Measurements from ENCODE around the gene EVX1. TPM values are rescaled to one million over a fixed set of nuclear protein-coding genes. Genes with fewer than 3 reads are reported as not detected.

EVX1 gene
- total RNA-seq, 2 donors from 2014 or later: not detected

- DNase-seq: no peak
- Histone ChIP-seq H3K27me3 (peaks cover 0 to 33% of the 10 kb centered on the region in 2 donors), H3K4me1 (peaks cover 12% of the 10 kb centered on the region), H3K36me3 (replicated peaks in 1 of 2; ENCODE audit: insufficient read depth in 1 of 2, low read depth in 2 of 2) (no peaks in the 10 kb centered on the region), H3K4me3 (no peak overlapping the region), H3K27ac (no peak overlapping the region), H3K9me3 (no peaks in the 10 kb centered on the region)
- WGBS, 2 donors: 5 to 13% methylated on average over 29 to 72 of the region's 72 CpGs
- ATAC-seq: peak; percentile 21
- intact Hi-C loops (cut with DNase I): no loop called here
- TF ChIP-seq POLR2A (IDR thresholded peaks at IDR 0.05): no peak
- TF ChIP-seq, protein P1, sequence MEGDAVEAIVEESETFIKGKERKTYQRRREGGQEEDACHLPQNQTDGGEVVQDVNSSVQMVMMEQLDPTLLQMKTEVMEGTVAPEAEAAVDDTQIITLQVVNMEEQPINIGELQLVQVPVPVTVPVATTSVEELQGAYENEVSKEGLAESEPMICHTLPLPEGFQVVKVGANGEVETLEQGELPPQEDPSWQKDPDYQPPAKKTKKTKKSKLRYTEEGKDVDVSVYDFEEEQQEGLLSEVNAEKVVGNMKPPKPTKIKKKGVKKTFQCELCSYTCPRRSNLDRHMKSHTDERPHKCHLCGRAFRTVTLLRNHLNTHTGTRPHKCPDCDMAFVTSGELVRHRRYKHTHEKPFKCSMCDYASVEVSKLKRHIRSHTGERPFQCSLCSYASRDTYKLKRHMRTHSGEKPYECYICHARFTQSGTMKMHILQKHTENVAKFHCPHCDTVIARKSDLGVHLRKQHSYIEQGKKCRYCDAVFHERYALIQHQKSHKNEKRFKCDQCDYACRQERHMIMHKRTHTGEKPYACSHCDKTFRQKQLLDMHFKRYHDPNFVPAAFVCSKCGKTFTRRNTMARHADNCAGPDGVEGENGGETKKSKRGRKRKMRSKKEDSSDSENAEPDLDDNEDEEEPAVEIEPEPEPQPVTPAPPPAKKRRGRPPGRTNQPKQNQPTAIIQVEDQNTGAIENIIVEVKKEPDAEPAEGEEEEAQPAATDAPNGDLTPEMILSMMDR (IDR thresholded peaks at IDR 0.05): no peak
Observed at GRCh38 chr7:27251652-27252590, 9.3 kb downstream of the EVX1 start.

DNA sequence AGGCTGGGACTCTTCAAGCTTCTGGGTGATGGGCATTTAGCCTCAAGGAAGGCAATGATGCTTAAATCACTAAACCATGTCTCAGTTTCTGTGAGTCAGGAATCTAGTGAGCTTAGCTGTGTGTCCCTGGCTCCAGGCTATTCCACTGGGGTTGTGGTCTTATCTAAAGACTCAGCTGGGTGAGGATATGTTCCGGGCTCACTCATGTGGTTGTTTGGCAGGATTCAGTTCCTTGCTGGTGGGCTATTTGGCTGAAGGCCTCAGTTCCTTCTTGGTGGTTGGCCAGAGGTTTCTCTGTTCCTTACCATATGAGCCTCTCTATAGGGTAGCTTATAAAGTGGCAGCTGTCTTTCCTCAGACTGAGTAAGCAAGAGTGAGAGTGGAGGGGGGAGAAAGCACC, 12.0 kb downstream of the EVX1 start:
- Histone ChIP-seq H3K4me3 (no peak overlapping the region), H3K4me1 (peaks cover 12% of the 10 kb centered on the region), H3K27ac (no peak overlapping the region), H3K36me3 (replicated peaks in 1 of 2; ENCODE audit: insufficient read depth in 1 of 2, low read depth in 2 of 2) (no peaks in the 10 kb centered on the region), H3K27me3 (peaks cover 0 to 24% of the 10 kb centered on the region in 2 donors), H3K9me3 (no peaks in the 10 kb centered on the region)
- TF ChIP-seq, protein P1 (IDR thresholded peaks at IDR 0.05): no peak
- TF ChIP-seq POLR2A (IDR thresholded peaks at IDR 0.05): no peak
- DNase-seq (no peak), ATAC-seq (no peak)
- intact Hi-C loops (cut with DNase I): no loop called here
- WGBS, 2 donors: 81% methylated on average over 1 of the region's 1 CpG; no CpG with 5 or more reads in 1 of the 2 donors

GRCh38 chr7:27260211-27260610, 17.6 kb downstream of the EVX1 start:
- Histone ChIP-seq H3K4me3 (no peak overlapping the region), H3K27me3 (no peaks in the 10 kb centered on the region), H3K4me1 (no peaks in the 10 kb centered on the region), H3K9me3 (no peaks in the 10 kb centered on the region), H3K27ac (no peak overlapping the region), H3K36me3 (replicated peaks in 1 of 2; ENCODE audit: insufficient read depth in 1 of 2, low read depth in 2 of 2) (no peaks in the 10 kb centered on the region)
- 34 to 39% methylated on average over 5 of the region's 5 CpGs for WGBS, 2 donors
- no peak for DNase-seq
- TF ChIP-seq, protein P1 (IDR thresholded peaks at IDR 0.05): no peak
- TF ChIP-seq POLR2A (IDR thresholded peaks at IDR 0.05): no peak
- ATAC-seq: no peak
- intact Hi-C loops (cut with DNase I): no loop called here

- no peaks in the 10 kb centered on the region for H3K4me1 ChIP-seq
- H3K9me3 ChIP-seq: no peaks in the 10 kb centered on the region
- DNase-seq (no peak), ATAC-seq (no peak)
- no peak for TF ChIP-seq POLR2A (IDR thresholded peaks at IDR 0.05)
- TF ChIP-seq, protein P1 (IDR thresholded peaks at IDR 0.05): no peak
- H3K4me3 ChIP-seq: no peak overlapping the region
- no peak overlapping the region for H3K27ac ChIP-seq
- intact Hi-C loops (cut with DNase I): no loop called here
- H3K27me3 ChIP-seq: no peaks in the 10 kb centered on the region
- WGBS, 2 donors: 64 to 67% methylated on average over 4 of the region's 4 CpGs
- no peaks in the 10 kb centered on the region for H3K36me3 ChIP-seq (replicated peaks in 1 of 2; ENCODE audit: insufficient read depth in 1 of 2, low read depth in 2 of 2)
Observed at GRCh38 chr7:27262121-27262520, 19.5 kb downstream of the EVX1 start.

Data from body of pancreas (tissue), 4 donors.